ENCODE results near the gene ANXA6. TPM values are rescaled to one million over a fixed set of nuclear protein-coding genes. Genes with fewer than 3 reads are reported as not detected.

The ANXA6 gene
- total RNA-seq, 1 experiment from 2014 or later: 98.7 TPM

- H2BK12ac ChIP-seq (ENCODE audit: insufficient read length, low read depth, low read length): no peak overlapping the region
- no peak overlapping the region for H3K14ac ChIP-seq (ENCODE audit: insufficient read depth, low read length)
- H2BK15ac ChIP-seq (ENCODE audit: low read depth, low read length): no peak overlapping the region
- H3K27me3 ChIP-seq (ENCODE audit: insufficient read depth, low read length): no peaks in the 10 kb centered on the region
- no peak overlapping the region for H3K56ac ChIP-seq (ENCODE audit: insufficient read length, low read depth, low read length)
- H2AK5ac ChIP-seq (ENCODE audit: insufficient read length, low read length): no peak overlapping the region
- H3K23ac ChIP-seq (ENCODE audit: insufficient read length, low read depth, low read length): no peak overlapping the region
- H2BK20ac ChIP-seq (ENCODE audit: low read depth, low read length, poor library complexity, severe bottlenecking): no peak overlapping the region
- no peak overlapping the region for H3K4me2 ChIP-seq (ENCODE audit: insufficient read depth, insufficient read length, low read length)
- no peak overlapping the region for H3K9ac ChIP-seq (ENCODE audit: extremely low read depth, insufficient read length, low read length)
- no peak overlapping the region for H2BK5ac ChIP-seq (ENCODE audit: insufficient read length, low read length)
- no peaks in the 10 kb centered on the region for H3K27me3 Mint-ChIP-seq (ENCODE audit: low read depth)
- no peak overlapping the region for H3T11ph ChIP-seq (ENCODE audit: low read length)
- H3K4me3 Mint-ChIP-seq: no peak overlapping the region
- no peak overlapping the region for H3K27ac ChIP-seq (ENCODE audit: insufficient read length, low read depth, low read length)
- no peaks in the 10 kb centered on the region for H3K79me1 ChIP-seq (ENCODE audit: insufficient read depth, low read depth, low read length, poor library complexity, severe bottlenecking)
- no peaks in the 10 kb centered on the region for H3K79me2 ChIP-seq (ENCODE audit: insufficient read depth, low read length)
- H2BK120ac ChIP-seq (ENCODE audit: low read depth, low read length, poor library complexity, severe bottlenecking): no peak overlapping the region
- no peak overlapping the region for H3K18ac ChIP-seq (ENCODE audit: insufficient read length, low read depth, low read length)
- no peak for TF ChIP-seq CTCF (conservative IDR thresholded peaks at IDR 0.05)
- no peaks in the 10 kb centered on the region for H3K9me3 ChIP-seq (ENCODE audit: control insufficient read depth, low read depth, low read length)
- H4K8ac ChIP-seq (replicated peaks; ENCODE audit: insufficient read length, low read depth, low read length): no peak overlapping the region
- no peak overlapping the region for H2AFZ ChIP-seq (ENCODE audit: low read length)
- H3K9me3 Mint-ChIP-seq: no peaks in the 10 kb centered on the region; a peak in 1 of 5 replicates
- no CpG with 5 or more reads among the region's 5 CpGs for WGBS (ENCODE audit: extremely low coverage, insufficient read length, low lambda C conversion rate)
- H3K36me3 Mint-ChIP-seq (ENCODE audit: insufficient read depth in 1 of 3, low read depth in 3 of 3): peaks cover 8 to 62% (median 59%) of the 10 kb centered on the region in 3 experiments; a peak in 6 of 7 replicates
- H4K91ac ChIP-seq (ENCODE audit: insufficient read length, low read depth, low read length): no peak overlapping the region
- H3K4me1 ChIP-seq (ENCODE audit: insufficient read depth, low read length): no peaks in the 10 kb centered on the region
- peaks cover 12 to 13% of the 10 kb centered on the region in 2 experiments for H3K4me1 Mint-ChIP-seq
- no peak overlapping the region for H3K27ac Mint-ChIP-seq
- H4K20me1 ChIP-seq (ENCODE audit: control insufficient read depth, insufficient read depth, insufficient read length): no peaks in the 10 kb centered on the region
- H3K23me2 ChIP-seq (ENCODE audit: insufficient read length, low read depth, low read length, poor library complexity, severe bottlenecking): no peaks in the 10 kb centered on the region
- DNase-seq: no peak
- H3K4ac ChIP-seq (ENCODE audit: low read depth, low read length): no peak overlapping the region
- H4K5ac ChIP-seq (ENCODE audit: insufficient read length, low read depth, low read length): no peak overlapping the region
These were observed 35.9 kb downstream of the ANXA6 start for GRCh38 chr5:151121665-151122064.
